K562 (cell line): ENCODE measurements around the gene MACROH2A2. TPM values are rescaled to one million over a fixed set of nuclear protein-coding genes. Genes with fewer than 3 reads are reported as not detected.

ENCODE experiments used
- CCAR2 ChIP-seq: fragments of 200-400 bp; formaldehyde crosslinking; IDR thresholded peaks from 2 replicates; pipeline ENCODE4 v1.6.1; 2017; ENCODE audit warnings: mild to moderate bottlenecking, low read depth, low read length
- CHCHD3 ChIP-seq: fragments of 250-450 bp; sonication (Bioruptor Pico); IDR thresholded peaks from 2 replicates; pipeline ENCODE4 v2.1.2; 2022; ENCODE audit warnings: mild to moderate bottlenecking
- ETV6 ChIP-seq, 3 experiments: fragments of 150-350 bp in 1 of 3; sonication (generic) in 1 of 3; formaldehyde crosslinking in 1 of 3; IDR thresholded peaks; 2 replicates each; pipeline versions ENCODE4 v1.6.1 to v1.8.0; 2014 to 2022; ENCODE audit warnings: borderline replicate concordance in 2 of 3, low read depth in 2 of 3, antibody characterized with exemption in 1 of 3, low read length in 1 of 3, mild to moderate bottlenecking in 1 of 3, missing genetic modification reagents in 1 of 3
- FOXJ2 ChIP-seq: fragments of 200-800 bp; sonication (Bioruptor generic); IDR thresholded peaks from 2 replicates; pipeline ENCODE4 v1.6.1; 2016; ENCODE audit warnings: missing genetic modification characterization, missing compliant biosample characterization
- GATAD2B ChIP-seq: fragments of 450-650 bp; IDR thresholded peaks from 2 replicates; pipeline ENCODE4 v1.6.1; 2017; ENCODE audit warnings: mild to moderate bottlenecking, borderline replicate concordance
- HIVEP1 ChIP-seq: fragments of 250-450 bp; sonication (Bioruptor Pico); IDR thresholded peaks from 2 replicates; pipeline ENCODE4 v1.4.0; 2020; ENCODE audit warnings: mild to moderate bottlenecking
- IRF2 ChIP-seq: sonication (generic); formaldehyde crosslinking; IDR thresholded peaks from 2 replicates; pipeline ENCODE4 v1.8.1; 2022; ENCODE audit warnings: mild to moderate bottlenecking, missing genetic modification reagents
- KLF13 ChIP-seq: fragments of 450-650 bp; IDR thresholded peaks from 2 replicates; pipeline ENCODE4 v1.6.1; 2016; ENCODE audit warnings: missing genetic modification characterization, low read depth, mild to moderate bottlenecking, missing compliant biosample characterization, moderate library complexity, borderline replicate concordance
- NR2C1 ChIP-seq, 2 experiments: fragments of 450-650 bp; IDR thresholded peaks; 2 replicates each; pipeline ENCODE4 v1.6.1; 2017; ENCODE audit warnings: mild to moderate bottlenecking in 2 of 2, antibody characterized with exemption in 1 of 2, inconsistent platforms in 1 of 2, missing compliant biosample characterization in 1 of 2, missing genetic modification characterization in 1 of 2
- NR2C2 ChIP-seq, 2 experiments: fragments of 200-800 bp in 1 of 2; sonication (Bioruptor generic) in 1 of 2; sonication (generic) in 1 of 2; formaldehyde crosslinking in 1 of 2; IDR thresholded peaks; 2 replicates each; pipeline versions ENCODE4 v1.6.1 to v1.8.0; 2016 to 2022; ENCODE audit warnings: mild to moderate bottlenecking in 1 of 2, missing compliant biosample characterization in 1 of 2, missing genetic modification characterization in 1 of 2, missing genetic modification reagents in 1 of 2
- POLR2A ChIP-seq: fragments of 450-650 bp; conservative IDR thresholded peaks from 2 replicates; pipeline ENCODE4 v1.6.1; 2016
- POLR2G ChIP-seq: fragments of 200-400 bp; formaldehyde crosslinking; IDR thresholded peaks from 2 replicates; pipeline ENCODE4 v1.6.1; 2017; ENCODE audit warnings: low read depth, mild to moderate bottlenecking, antibody characterized with exemption, low read length, moderate library complexity
- RAD21 ChIP-seq, 2 experiments: fragments of 250-450 bp in 1 of 2; fragments of 450-650 bp in 1 of 2; sonication (Bioruptor Pico) in 1 of 2; formaldehyde crosslinking in 1 of 2; IDR thresholded peaks in 1 of 2; conservative IDR thresholded peaks in 1 of 2; 2 replicates each; pipeline versions ENCODE4 v1.4.0 to v1.8.0; 2020 to 2022; ENCODE audit warnings: mild to moderate bottlenecking in 2 of 2, moderate library complexity in 1 of 2
- SAFB ChIP-seq: fragments of 200-400 bp; formaldehyde crosslinking; IDR thresholded peaks from 2 replicates; pipeline ENCODE4 v1.6.1; 2017; ENCODE audit warnings: low read depth, low read length, borderline replicate concordance
- SAP30 ChIP-seq: fragments of 200-600 bp; sonication (generic); IDR thresholded peaks from 2 replicates; pipeline ENCODE4 v1.6.1; 2012; ENCODE audit warnings: borderline replicate concordance, low read depth, mild to moderate bottlenecking, moderate library complexity, low read length, control low read depth, inconsistent platforms; ENCODE audit not compliant: insufficient read depth, poor library complexity, severe bottlenecking
- ZNF263 ChIP-seq: sonication (generic); formaldehyde crosslinking; IDR thresholded peaks from 2 replicates; pipeline ENCODE4 v1.8.0; 2022; ENCODE audit warnings: mild to moderate bottlenecking, missing genetic modification reagents, borderline replicate concordance
- ZNF274 ChIP-seq: IDR thresholded peaks from 2 replicates; pipeline ENCODE4 v1.6.1; 2011; ENCODE audit warnings: low read depth, mild to moderate bottlenecking, low read length, moderate library complexity, borderline replicate concordance
- polyA plus RNA-seq, 8 experiments: library from polyadenylated mRNA; depleted of rRNA in 4 of 8; stranded (reverse) in 5 of 8; unstranded in 3 of 8; fragments of >200 nt; fragmentation: Nextera tagmentation in 2 of 8; fragmentation: Illumina TruSeq in 1 of 8; extraction: Ambion mirVana in 2 of 8; extraction: Trizol in 1 of 8; gene quantifications; 2 replicates each; pipeline versions ENCODE4 v1.2.1 to v1.2.3, GENCODE V29; 2011 to 2014; ENCODE audit warnings: inconsistent platforms in 1 of 8, missing spikeins in 1 of 8
- total RNA-seq, 7 experiments: library from RNA; depleted of rRNA in 6 of 7; stranded (reverse); fragments of >200 nt in 6 of 7; fragmentation: Illumina TruSeq in 2 of 7; extraction: Trizol in 2 of 7; gene quantifications; 2 replicates each; pipeline versions ENCODE4 v1.2.1 to v1.2.3, GENCODE V29; 2011 to 2021; ENCODE audit warnings: low replicate concordance in 1 of 7
- TF ChIP-seq, protein P1 (sequence below): fragments of 450-650 bp; formaldehyde crosslinking; IDR thresholded peaks from 2 replicates; pipeline ENCODE4 v1.4.0; 2020; ENCODE audit warnings: mild to moderate bottlenecking
- TF ChIP-seq, protein P2 (sequence below): fragments of 250-450 bp; sonication (Bioruptor Pico); IDR thresholded peaks from 2 replicates; pipeline ENCODE4 v1.6.1; 2021; ENCODE audit warnings: mild to moderate bottlenecking
- TF ChIP-seq, protein P3 (sequence below): fragments of 450-650 bp; formaldehyde crosslinking; IDR thresholded peaks from 2 replicates; pipeline ENCODE4 v1.4.0; 2020; ENCODE audit warnings: mild to moderate bottlenecking, moderate library complexity
- TF ChIP-seq, protein P4 (sequence below): fragments of 250-450 bp; sonication (Bioruptor Pico); IDR thresholded peaks from 2 replicates; pipeline ENCODE4 v1.4.0; 2020; ENCODE audit warnings: mild to moderate bottlenecking, moderate library complexity

MACROH2A2 gene
- total and polyA plus RNA-seq, 9 of the 15 experiments (the other 6 are each of a cell fraction or from before 2014, with no cell fraction given) = 0.07 TPM; not detected in 8

DNA sequence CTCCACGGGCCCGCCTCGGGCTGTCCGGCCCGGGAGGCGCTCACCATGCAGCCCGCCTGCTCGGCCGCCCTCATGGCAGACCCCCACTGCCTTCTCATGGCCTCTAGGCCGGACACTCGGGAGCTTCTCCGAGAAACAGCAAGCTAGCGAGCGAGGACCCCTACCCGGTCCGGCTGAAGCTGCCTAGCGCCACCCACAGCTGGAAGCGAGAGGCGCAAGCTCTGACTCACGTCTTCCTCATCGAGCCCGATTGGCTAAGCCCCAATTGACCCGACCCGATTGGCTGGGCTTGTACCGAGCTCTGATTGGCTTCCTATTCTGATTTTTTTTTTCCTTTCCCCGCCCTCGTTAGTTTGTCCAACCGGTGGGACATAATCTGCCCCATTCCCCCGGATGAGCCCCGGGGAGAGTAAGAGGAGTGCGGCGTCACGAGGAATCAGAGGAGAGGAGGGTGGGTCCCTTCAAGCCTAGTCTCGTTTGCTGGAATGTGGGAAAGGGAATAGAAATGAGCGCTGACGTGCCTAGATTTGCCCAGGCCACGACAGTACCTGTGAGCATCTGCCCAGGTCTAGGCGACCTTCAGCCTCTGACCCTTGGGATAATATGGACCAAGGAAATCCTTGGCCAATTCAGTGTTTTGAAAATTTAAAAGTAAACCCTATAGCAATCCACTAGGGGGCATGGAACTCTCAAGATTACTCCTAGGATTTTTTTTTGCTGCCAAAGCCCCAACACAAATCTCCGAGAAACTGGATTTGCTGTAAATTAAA lies 94.0 kb downstream of the MACROH2A2 start, which contains the start of gene TYSND1 (continued):
- TF ChIP-seq, protein P1, sequence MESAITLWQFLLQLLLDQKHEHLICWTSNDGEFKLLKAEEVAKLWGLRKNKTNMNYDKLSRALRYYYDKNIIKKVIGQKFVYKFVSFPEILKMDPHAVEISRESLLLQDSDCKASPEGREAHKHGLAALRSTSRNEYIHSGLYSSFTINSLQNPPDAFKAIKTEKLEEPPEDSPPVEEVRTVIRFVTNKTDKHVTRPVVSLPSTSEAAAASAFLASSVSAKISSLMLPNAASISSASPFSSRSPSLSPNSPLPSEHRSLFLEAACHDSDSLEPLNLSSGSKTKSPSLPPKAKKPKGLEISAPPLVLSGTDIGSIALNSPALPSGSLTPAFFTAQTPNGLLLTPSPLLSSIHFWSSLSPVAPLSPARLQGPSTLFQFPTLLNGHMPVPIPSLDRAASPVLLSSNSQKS (CRISPR knock-in tag) = no peak
- TF ChIP-seq GATAD2B (no peak), KLF13 (tag) (no peak), POLR2A (0 out of 2 replicates have a peak, but pooled peaks have one; percentile 20), FOXJ2 (tag) (no peak), ZNF263 (CRISPR knock-in tag) (no peak), IRF2 (CRISPR knock-in tag) (no peak), RAD21 (CRISPR knock-in tag; conservative IDR thresholded peaks at IDR 0.05 in 1 of 2, IDR thresholded peaks at IDR 0.05 in 1 of 2) (peak in 1 of 2 experiments; percentile 12; a peak in 1 of 4 replicates), ETV6 (IDR thresholded peaks at IDR 0.05; ENCODE audit: borderline replicate concordance in 1 of 2, low read depth in 2 of 2, low read length in 1 of 2) (no peak), ETV6 (CRISPR knock-in tag; IDR thresholded peaks at IDR 0.05; ENCODE audit: borderline replicate concordance) (no peak), HIVEP1 (no peak), POLR2G (peak; percentile 18; the same call in 1 of the 2 replicates), NR2C1 (IDR thresholded peaks at IDR 0.05) (peak; percentile 28; the same call in 1 of the 2 replicates), NR2C1 (tag; IDR thresholded peaks at IDR 0.05) (peak; percentile 31; the same call in 1 of the 2 replicates), ZNF274 (no peak), CHCHD3 (CRISPR knock-in tag) (no peak), CCAR2 (no peak), NR2C2 (CRISPR knock-in tag; IDR thresholded peaks at IDR 0.05) (no peak), NR2C2 (tag; IDR thresholded peaks at IDR 0.05) (0 out of 2 replicates have a peak, but pooled peaks have one; percentile 15), SAP30 (no peak), SAFB (no peak)
- TF ChIP-seq, protein P2, sequence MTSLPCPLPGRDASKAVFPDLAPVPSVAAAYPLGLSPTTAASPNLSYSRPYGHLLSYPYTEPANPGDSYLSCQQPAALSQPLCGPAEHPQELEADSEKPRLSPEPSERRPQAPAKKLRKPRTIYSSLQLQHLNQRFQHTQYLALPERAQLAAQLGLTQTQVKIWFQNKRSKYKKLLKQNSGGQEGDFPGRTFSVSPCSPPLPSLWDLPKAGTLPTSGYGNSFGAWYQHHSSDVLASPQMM (CRISPR knock-in tag) = no peak
- TF ChIP-seq, protein P3, sequence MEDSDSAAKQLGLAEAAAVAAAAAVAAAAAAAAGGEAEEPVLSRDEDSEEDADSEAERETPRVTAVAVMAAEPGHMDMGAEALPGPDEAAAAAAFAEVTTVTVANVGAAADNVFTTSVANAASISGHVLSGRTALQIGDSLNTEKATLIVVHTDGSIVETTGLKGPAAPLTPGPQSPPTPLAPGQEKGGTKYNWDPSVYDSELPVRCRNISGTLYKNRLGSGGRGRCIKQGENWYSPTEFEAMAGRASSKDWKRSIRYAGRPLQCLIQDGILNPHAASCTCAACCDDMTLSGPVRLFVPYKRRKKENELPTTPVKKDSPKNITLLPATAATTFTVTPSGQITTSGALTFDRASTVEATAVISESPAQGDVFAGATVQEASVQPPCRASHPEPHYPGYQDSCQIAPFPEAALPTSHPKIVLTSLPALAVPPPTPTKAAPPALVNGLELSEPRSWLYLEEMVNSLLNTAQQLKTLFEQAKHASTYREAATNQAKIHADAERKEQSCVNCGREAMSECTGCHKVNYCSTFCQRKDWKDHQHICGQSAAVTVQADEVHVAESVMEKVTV (CRISPR knock-in tag) = no peak
- TF ChIP-seq, protein P4, sequence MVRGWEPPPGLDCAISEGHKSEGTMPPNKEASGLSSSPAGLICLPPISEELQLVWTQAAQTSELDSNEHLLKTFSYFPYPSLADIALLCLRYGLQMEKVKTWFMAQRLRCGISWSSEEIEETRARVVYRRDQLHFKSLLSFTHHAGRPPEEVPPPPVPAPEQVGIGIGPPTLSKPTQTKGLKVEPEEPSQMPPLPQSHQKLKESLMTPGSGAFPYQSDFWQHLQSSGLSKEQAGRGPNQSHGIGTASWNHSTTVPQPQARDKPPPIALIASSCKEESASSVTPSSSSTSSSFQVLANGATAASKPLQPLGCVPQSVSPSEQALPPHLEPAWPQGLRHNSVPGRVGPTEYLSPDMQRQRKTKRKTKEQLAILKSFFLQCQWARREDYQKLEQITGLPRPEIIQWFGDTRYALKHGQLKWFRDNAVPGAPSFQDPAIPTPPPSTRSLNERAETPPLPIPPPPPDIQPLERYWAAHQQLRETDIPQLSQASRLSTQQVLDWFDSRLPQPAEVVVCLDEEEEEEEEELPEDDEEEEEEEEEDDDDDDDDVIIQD (CRISPR knock-in tag) = no peak
